Measurements from ENCODE around the gene ANKRD30BL.
"Not testable (repeated sequence)": the region's sequence is repeated elsewhere in the genome, so short reads cannot be mapped to it uniquely, and the experiment has no call there.

ANKRD30BL gene
- total RNA-seq: 0 to 0.06 (median 0) reads per million in 9 experiments

- ATAC-seq (replicated peaks); H3K36me3 Mint-ChIP-seq (ENCODE audit: insufficient read depth); H3K4me3 Mint-ChIP-seq; H3K9me3 Mint-ChIP-seq; H3K27ac Mint-ChIP-seq; H3K27me3 Mint-ChIP-seq; H3K4me1 Mint-ChIP-seq (ENCODE audit: low read depth in 2 of 2); DNase-seq: not testable (repeated sequence)
These were observed at the start of gene ANKRD30BL for GRCh38 chr2:132161161-132162124. Gene ANKRD30BL (minus strand): TSS chr2:132161952. CDS start chr2:132161705, 247 bp downstream.

- H3K4me3 Mint-ChIP-seq; H3K36me3 Mint-ChIP-seq (ENCODE audit: insufficient read depth): not testable (repeated sequence)
These were observed 41.1 kb upstream of the ANKRD30BL start for GRCh38 chr2:132202866-132203265.

GRCh38 chr2:132192854-132193253, 31.1 kb upstream of the ANKRD30BL start:
- H3K36me3 Mint-ChIP-seq (ENCODE audit: insufficient read depth); H3K4me3 Mint-ChIP-seq; H3K27me3 Mint-ChIP-seq; H3K9me3 Mint-ChIP-seq; ATAC-seq (replicated peaks); H3K4me1 Mint-ChIP-seq (ENCODE audit: low read depth in 2 of 2); H3K27ac Mint-ChIP-seq; DNase-seq: not testable (repeated sequence)

More at GRCh38 chr2:132202866-132203265, 41.1 kb upstream of the ANKRD30BL start:
- ATAC-seq (replicated peaks); H3K27me3 Mint-ChIP-seq; H3K4me1 Mint-ChIP-seq (ENCODE audit: low read depth in 2 of 2); DNase-seq; H3K9me3 Mint-ChIP-seq; H3K27ac Mint-ChIP-seq: not testable (repeated sequence)

- not testable (repeated sequence) for H3K4me3 Mint-ChIP-seq; H3K4me1 Mint-ChIP-seq (ENCODE audit: low read depth in 2 of 2); H3K36me3 Mint-ChIP-seq (ENCODE audit: insufficient read depth); H3K27ac Mint-ChIP-seq; ATAC-seq (replicated peaks); DNase-seq; H3K9me3 Mint-ChIP-seq; H3K27me3 Mint-ChIP-seq
These were observed 5.3 kb upstream of the ANKRD30BL start for GRCh38 chr2:132167100-132167499.

- H3K9me3 Mint-ChIP-seq; H3K27me3 Mint-ChIP-seq; ATAC-seq (replicated peaks); H3K36me3 Mint-ChIP-seq (ENCODE audit: insufficient read depth); H3K4me3 Mint-ChIP-seq; DNase-seq; H3K27ac Mint-ChIP-seq; H3K4me1 Mint-ChIP-seq (ENCODE audit: low read depth in 2 of 2): not testable (repeated sequence)
These were observed 441 bp upstream of the ANKRD30BL start for GRCh38 chr2:132162125-132162660.

- not testable (repeated sequence) for H3K36me3 Mint-ChIP-seq (ENCODE audit: insufficient read depth); H3K4me1 Mint-ChIP-seq (ENCODE audit: low read depth in 2 of 2); DNase-seq; ATAC-seq (replicated peaks); H3K27ac Mint-ChIP-seq; H3K27me3 Mint-ChIP-seq; H3K4me3 Mint-ChIP-seq; H3K9me3 Mint-ChIP-seq
These were observed 15.0 kb downstream of the ANKRD30BL start for GRCh38 chr2:132146774-132147173.

Data from effector memory CD8-positive, alpha-beta T cell (primary cell).